Activated CD4-positive, CD25-positive, alpha-beta regulatory T cell treated with anti-CD3 and anti-CD28 coated beads, Interleukin-2, amount 50 U/mL, for 16 hours (primary cell): ENCODE data around the gene ZFP36L1.

Experiments
- DNase-seq: peaks from one replicate; pipeline ENCODE4 v3.0.0-alpha.2; 2020; ENCODE audit warnings: low read depth, low spot score

The ZFP36L1 gene

GRCh38 chr14:68741477-68741791 lies 51.4 kb downstream of the ZFP36L1 start:
- no peak for DNase-seq

- no peak for DNase-seq
Observed at GRCh38 chr14:68740788-68741476, 51.9 kb downstream of the ZFP36L1 start.

GRCh38 chr14:68739701-68740100 lies 53.2 kb downstream of the ZFP36L1 start:
- DNase-seq, result no peak

- DNase-seq, result no peak
Observed at GRCh38 chr14:68738559-68738958, 54.3 kb downstream of the ZFP36L1 start.
